Measurements from ENCODE around the gene MXRA7.

GRCh38 chr17:76657505-76658241 lies 53.1 kb downstream of the MXRA7 start:
- TF ChIP-seq OSR2 (tag by site-specific recombination; IDR thresholded peaks at IDR 0.05) = no peak
- no peak for TF ChIP-seq ZNF2 (tag by site-specific recombination; IDR thresholded peaks at IDR 0.05)
- no peak for TF ChIP-seq ZNF274 (IDR thresholded peaks at IDR 0.05; ENCODE audit: low read length)
- TF ChIP-seq ZNF274 (tag by site-specific recombination; IDR thresholded peaks at IDR 0.05; ENCODE audit: borderline replicate concordance) = no peak
- no peak for TF ChIP-seq ZBTB49 (tag by site-specific recombination; IDR thresholded peaks at IDR 0.05; ENCODE audit: low read depth)
- TF ChIP-seq ZBTB7A (tag by site-specific recombination; IDR thresholded peaks at IDR 0.05; ENCODE audit: low read depth) = no peak
- TF ChIP-seq ZNF155 (tag by site-specific recombination; IDR thresholded peaks at IDR 0.05) = no peak
- TF ChIP-seq CTCF (tag by site-specific recombination; IDR thresholded peaks at IDR 0.05) = no peak

All from HEK293 (cell line).